Skin epidermis (tissue), 12 donors: ENCODE data around the gene VPS50.

Experiments used
- H3K27ac ChIP-seq, 21 experiments: fragments of 200-600 bp; sonication (generic) in 11 of 21; one replicate each; pipeline ENCODE4 v1.5.0; 2020; ENCODE audit warnings: mild to moderate bottlenecking in 3 of 21, inconsistent platforms in 2 of 21, moderate library complexity in 2 of 21
- H3K4me3 ChIP-seq, 7 experiments: fragments of 200-600 bp; sonication (generic) in 2 of 7; one replicate each; pipeline ENCODE4 v1.5.0; 2020; ENCODE audit warnings: inconsistent platforms in 2 of 7, mild to moderate bottlenecking in 2 of 7, moderate library complexity in 1 of 7

Gene VPS50, protein sequence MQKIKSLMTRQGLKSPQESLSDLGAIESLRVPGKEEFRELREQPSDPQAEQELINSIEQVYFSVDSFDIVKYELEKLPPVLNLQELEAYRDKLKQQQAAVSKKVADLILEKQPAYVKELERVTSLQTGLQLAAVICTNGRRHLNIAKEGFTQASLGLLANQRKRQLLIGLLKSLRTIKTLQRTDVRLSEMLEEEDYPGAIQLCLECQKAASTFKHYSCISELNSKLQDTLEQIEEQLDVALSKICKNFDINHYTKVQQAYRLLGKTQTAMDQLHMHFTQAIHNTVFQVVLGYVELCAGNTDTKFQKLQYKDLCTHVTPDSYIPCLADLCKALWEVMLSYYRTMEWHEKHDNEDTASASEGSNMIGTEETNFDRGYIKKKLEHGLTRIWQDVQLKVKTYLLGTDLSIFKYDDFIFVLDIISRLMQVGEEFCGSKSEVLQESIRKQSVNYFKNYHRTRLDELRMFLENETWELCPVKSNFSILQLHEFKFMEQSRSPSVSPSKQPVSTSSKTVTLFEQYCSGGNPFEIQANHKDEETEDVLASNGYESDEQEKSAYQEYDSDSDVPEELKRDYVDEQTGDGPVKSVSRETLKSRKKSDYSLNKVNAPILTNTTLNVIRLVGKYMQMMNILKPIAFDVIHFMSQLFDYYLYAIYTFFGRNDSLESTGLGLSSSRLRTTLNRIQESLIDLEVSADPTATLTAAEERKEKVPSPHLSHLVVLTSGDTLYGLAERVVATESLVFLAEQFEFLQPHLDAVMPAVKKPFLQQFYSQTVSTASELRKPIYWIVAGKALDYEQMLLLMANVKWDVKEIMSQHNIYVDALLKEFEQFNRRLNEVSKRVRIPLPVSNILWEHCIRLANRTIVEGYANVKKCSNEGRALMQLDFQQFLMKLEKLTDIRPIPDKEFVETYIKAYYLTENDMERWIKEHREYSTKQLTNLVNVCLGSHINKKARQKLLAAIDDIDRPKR

DNA sequence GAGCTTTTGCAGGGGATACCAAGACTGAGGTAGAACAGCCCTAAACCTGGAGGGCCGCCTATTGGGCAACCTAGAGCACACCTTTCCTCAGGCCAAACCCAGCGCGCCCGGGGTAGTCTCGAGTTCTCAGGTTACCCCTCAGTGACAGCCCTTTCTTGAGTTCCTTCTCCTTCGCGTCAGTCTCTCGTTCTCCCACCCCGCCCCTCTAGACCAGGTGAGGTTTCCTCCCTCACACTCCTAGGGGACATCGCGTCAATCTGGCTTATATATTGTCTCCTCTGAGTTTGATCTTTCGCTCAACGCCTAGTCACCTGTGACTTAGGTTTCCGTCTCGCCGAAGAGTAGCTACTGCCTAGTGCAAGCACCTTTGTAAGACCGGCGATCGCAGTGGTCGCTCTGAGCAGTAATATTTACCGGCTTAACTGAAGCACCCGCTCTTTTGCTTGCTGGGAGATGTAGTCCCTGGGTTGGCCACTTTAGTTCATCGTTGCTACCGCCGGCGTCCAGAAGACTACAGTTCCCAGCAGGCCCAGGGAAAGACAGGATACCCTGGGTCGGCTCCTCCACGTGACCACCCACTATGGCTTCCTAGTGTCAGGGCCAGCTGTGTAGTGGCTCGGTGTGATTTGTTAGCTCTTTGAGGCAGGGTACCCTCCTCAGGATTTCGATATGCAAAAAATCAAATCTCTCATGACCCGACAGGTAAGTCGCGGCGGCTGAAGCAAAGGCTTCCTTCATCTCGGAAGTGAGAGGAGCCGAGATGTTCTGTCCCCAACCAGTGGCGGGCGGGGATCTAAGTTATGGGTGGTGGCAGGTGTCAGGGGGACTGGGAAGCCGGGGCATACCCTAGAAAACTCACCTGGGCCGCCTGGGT, at the start of gene VPS50:
Gene VPS50 (plus strand): TSS at position 568 of the 874 bp plus-strand sequence. CDS start 102 bp downstream, at position 670.
- Histone ChIP-seq H3K27ac (peak within 1 kb of the TSS; percentile 26 to 88 (median 80)), H3K4me3 (peak within 1 kb of the TSS; percentile 53 to 85 (median 64))

DNA sequence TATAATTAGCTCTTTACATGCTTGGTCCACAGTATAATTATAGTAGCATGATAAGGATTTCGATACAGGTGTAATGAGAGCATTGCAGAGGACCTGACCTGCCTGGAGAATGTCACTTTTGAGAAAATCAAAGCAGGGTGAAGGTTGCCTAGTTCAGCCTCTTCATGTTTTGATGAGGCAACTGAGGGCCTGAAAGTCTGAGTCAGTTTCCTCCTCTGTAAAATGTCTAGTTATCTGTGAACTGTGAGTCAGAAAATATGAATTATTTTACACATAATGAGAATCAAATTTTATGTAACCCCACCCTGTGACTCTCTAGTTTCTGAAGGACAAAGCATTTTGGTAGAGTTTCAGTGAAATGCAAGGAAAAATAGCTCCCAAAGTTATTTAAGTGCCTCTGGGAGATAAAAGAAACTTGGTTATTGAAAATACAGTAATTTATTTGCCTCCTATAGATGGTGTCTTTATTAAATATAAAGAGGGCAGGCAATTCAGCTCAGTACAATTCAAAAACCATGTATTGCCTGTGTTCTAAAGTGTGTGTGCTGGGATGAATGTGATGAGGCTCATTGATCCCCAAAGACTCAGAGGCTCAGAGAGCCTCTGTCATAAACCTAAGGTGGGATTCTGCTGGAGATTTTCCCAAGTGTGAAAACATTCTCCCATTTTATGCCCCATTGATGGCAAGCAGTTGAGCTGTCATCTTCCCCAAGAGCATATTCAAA, 46.7 kb upstream of the VPS50 start:
- Histone ChIP-seq H3K27ac (no peak overlapping the region), H3K4me3 (no peak overlapping the region)

DNA sequence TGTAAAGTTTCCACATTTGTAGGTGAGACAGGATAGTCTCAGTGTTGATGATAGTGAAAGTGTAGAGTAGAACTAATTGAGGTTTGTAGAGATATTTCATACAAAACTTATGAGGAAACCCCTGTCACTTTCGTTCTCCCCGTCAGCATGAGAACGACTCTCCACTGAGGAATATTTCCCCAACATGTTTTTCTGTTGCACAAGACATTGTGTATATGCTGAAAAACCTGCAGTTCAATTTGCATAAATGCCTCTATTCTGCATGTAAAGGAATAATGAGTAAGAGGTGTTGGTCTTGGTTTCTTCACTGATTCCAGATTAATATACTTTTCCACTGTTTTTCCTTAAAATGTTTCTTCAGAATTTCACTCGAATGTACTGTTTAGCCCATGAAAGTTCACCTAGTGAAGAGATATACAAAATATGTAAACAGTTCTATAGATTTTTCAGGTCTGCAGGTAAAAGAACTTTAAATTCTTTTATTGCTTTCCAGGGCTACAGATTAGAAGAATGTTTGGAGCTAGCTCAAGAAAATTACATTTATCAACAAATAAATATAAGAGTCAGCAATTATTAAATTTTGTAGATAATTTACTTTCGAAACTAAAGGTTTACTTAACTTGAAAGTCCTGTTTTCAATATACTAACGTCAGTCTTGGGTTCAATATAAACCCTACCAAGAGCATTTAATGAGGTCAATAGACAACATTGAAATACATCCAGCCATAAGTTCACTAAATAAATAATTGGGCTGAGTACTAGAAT, 43.1 kb upstream of the VPS50 start:
- H3K27ac ChIP-seq, result no peak overlapping the region

DNA sequence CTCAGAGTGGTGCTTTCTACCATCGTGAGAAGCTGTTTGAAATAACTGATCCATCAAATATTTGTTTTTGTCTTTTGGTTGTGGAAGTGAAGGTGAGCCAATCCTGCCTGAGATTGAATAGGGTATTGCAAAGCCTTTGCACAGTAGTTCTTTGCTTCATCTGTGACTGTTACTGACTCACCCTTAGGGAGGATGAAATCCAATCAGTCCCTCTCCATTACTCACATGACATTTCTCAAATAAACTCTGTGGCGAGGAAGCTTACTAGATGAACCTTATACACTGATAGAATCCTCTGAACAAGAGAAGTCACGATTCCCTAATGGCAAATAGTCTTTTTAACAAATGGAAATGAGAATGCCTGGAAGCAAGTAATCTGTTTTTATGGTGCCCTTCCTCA, 37.8 kb upstream of the VPS50 start:
- no peak overlapping the region for H3K27ac ChIP-seq
- H3K4me3 ChIP-seq, result no peak overlapping the region

More for the DNA sequence above, 43.1 kb upstream of the VPS50 start:
- no peak overlapping the region for H3K4me3 ChIP-seq

DNA sequence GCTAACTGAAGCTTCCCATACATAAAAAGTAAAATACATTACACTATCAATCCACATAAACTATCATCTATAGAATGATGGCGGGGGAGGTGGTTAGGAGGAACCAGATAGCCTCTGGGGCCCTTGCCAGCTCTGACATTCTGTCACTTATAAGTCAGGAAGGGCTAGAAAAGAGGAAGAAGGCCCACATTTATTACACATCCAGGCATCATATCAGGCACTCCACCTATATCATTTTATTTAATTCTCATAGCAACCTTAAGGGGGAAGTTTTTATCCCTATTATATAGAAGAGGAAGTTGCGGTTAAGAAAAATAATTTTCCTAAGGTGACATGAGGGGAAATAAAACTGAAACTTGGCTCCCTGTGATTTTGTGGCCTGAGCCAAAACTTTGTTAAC, 35.8 kb upstream of the VPS50 start:
- no peak overlapping the region for H3K4me3 ChIP-seq
- no peak overlapping the region for H3K27ac ChIP-seq

DNA sequence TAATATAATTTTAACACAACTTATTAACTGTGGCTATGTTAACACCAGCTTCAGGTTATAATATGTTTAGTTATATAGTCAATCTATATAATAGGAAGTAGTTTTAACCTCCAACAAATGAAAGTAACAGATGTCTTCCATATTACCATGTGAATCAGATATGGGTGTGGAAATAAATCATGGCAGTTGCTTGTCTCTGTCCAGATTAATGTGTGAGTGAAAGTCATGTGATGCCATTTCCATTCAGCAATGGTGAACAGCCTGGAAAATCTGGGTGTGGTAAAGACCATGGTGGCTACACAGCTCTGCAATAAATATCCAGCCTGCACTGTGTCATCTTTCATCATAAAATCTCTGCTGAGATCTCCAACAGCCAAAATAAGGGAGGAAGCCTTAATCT, 33.7 kb upstream of the VPS50 start:
- Histone ChIP-seq H3K27ac (no peak overlapping the region), H3K4me3 (no peak overlapping the region)

DNA sequence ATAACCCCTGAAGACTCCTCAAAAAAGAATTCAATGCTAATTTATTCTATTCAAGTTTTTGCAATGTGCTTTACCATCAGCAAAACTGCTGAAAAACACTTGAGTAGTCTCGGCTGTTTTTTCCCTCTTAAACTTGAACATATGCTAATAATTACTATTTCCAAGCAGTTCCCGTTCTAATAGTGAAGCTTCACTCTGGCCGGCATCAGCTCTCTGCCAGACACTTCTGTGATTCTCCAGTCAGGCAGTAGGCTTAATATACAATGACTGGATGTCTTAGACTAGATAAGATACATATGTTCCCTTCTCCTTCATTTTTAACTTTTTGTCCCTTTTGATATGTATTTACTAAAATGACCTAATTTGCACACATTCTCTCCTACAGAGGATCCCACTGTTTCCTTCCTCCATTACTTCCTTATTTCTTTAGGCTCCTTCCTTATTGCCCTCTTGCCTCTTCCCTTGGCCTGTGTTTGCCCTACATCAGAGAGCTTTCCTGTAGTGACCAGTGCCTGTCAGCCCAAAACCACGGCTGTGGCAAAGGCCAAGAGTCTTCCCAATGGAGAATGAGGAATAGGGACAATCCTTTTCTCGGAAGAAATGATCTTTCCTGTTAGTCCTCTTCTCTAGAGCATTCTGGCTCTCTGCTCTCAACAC, 29.4 kb upstream of the VPS50 start:
- no peak overlapping the region for H3K27ac ChIP-seq
- H3K4me3 ChIP-seq, result no peak overlapping the region

DNA sequence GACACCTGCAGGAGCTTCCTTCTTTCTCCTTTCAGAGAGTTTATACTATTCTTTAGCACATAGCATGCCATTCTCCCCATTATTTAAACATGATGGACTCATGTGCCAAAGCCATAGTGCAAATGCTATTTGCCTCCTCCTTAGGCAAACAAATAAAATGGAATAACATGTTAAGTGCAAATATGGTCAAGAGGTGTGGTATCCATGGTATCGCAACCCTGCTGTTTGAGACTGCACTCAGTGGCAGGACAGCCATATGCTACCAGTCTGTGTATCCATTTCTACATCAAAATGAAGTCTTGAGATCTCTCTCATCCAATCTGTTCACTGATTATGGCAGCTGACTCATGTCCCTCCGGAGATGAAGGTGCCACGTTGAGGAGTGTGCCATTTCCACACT, 28.7 kb upstream of the VPS50 start:
- H3K4me3 ChIP-seq, result no peak overlapping the region
- H3K27ac ChIP-seq, result no peak overlapping the region

DNA sequence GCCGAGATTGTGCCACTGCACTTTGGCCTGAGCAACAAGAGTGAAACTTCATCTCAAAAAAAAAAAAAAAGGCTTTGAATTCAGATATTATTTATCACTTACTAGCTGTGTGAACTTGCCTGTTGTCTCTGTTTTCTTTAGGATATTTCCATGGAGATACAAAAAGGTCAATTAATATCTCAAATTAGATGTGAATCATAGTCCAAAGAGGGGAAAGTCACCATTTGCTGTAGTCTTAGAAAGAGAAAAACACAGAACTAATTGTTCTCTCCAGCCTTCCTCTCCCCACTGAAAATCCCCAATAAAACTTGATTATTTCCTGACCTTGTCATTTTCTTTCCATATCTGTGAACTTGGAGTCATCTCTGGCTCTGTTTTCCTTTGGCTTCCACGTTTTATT, 27.1 kb upstream of the VPS50 start:
- no peak overlapping the region for H3K4me3 ChIP-seq

DNA sequence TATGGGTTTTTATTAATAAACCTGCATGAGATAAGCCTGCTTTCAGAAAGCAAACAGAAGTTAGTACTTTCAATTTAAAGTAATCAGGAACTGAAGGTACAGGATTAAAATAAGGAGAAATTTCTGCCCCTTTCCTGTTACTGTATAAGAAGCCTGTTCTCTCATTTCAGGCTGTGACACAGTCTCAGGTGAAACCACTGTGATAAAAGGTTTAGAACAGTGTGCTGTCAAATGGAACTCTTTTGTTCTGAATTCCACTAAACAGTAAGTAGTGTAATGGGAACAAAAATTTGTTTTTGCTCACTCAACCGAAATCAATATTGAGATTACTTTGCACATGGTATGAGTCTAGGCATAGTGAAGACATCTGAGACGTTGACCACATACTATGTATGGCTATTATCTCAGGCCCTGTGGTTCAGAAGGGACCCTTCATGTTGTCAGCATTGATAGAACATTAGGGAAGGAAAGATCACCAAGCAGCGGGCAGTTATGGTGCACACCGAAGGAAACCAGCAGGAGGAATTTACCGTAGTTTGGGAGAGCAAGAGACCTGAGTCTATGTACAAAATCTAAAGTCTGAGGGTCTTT, 20.8 kb upstream of the VPS50 start:
- Histone ChIP-seq H3K27ac (no peak overlapping the region), H3K4me3 (no peak overlapping the region)

More for the DNA sequence above, 27.1 kb upstream of the VPS50 start:
- no peak overlapping the region for H3K27ac ChIP-seq

DNA sequence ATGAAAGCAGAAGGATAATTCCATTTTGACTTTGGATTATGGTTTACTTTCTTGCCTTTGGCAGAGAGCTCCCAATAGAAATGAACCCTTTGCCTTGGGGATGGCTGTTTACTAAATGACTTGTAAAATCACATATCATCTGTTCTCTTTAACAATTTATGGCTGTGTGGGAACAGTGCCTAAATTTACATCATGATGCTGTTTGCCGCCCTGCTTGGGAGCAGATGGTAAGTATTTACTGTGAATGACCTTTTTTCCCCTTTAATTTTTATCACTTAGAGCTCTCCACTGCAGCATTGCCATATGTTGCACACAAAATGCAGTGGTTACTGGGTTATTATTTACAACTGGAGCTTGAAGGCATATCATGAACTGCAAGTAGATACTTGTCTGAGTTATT, 19.3 kb upstream of the VPS50 start:
- Histone ChIP-seq H3K27ac (no peak overlapping the region), H3K4me3 (no peak overlapping the region)

DNA sequence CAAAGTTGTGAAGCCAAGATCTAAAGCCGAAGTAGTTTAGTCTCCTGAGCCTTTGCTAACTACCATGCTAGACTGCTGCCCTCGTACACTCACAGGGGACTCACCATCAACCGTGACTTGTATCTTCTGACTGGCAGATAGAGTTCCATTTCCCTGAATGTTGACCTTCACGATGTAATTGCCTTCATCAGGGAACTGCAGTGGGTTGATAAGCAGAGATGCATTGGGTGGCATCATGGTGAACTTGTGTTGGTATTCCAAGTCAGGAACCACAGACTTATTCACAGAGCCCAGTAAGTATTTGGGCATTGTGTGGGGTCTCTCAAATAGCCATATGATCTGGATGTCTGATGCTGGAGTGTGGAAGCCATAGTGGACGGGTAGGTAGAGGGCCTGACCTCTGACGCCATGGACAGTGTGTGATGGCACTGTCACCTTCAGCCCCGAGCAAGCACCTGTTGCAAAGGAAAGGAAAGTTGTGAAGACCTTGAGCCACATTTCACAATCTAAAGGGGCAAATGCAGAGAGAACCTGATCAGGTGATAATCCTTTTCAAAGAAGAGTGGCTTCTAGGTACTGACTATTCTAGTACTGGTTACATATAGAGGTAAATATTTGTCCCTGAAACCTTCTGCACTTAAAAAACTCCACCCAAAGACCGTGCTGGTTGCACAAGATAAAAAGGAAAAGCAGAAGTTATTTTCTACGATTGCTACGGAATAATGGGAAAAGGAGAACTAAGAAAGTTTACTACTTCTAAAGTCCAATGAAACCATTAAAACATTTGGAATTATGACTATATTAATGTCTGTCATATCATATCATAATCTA, 13.0 kb upstream of the VPS50 start:
- no peak overlapping the region for H3K4me3 ChIP-seq
- H3K27ac ChIP-seq, result no peak overlapping the region

DNA sequence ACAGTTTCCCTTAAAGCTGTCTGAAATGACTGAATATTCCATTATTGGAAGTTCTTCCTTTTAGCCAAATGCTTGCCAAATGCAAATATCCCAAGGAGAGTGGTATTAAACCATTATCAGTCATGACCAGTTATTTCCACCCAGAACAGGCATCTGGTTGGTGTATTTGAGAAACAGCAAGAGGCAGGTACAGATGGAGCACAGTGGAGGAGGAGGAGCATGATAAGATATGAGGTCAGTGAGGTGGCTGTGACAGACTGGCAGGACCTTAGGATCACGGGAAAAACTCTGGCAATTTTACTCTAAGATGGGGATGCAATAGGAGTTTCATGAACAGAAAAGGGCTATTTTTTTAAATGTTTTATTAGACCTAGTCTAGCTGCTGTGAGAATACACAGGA, 12.3 kb upstream of the VPS50 start:
- H3K4me3 ChIP-seq, result no peak overlapping the region
- H3K27ac ChIP-seq, result no peak overlapping the region

DNA sequence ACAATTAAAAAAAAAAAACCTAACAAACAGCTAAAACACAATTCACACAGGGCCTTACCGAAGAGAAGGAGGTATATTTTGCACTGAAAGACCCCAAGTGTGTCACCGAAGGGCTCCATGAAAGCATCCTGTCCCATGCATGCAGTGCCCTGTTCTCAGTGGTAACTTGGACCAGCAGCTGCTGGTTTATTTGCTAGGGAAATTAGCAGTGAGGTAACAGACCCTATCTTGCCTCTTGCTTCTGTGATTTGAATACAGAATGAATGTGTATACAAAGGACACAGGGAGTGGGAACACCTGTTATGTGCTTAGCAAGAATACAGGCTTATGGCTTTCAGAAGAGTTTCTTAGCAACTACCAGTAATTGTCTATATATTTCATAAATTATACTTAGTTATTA, 5.9 kb upstream of the VPS50 start, which contains the start of gene HEPACAM2:
Gene HEPACAM2 (minus strand): TSS at position 160 of the 400 bp plus-strand sequence.
- Histone ChIP-seq H3K27ac (no peak within 1 kb of the TSS), H3K4me3 (no peak within 1 kb of the TSS)

DNA sequence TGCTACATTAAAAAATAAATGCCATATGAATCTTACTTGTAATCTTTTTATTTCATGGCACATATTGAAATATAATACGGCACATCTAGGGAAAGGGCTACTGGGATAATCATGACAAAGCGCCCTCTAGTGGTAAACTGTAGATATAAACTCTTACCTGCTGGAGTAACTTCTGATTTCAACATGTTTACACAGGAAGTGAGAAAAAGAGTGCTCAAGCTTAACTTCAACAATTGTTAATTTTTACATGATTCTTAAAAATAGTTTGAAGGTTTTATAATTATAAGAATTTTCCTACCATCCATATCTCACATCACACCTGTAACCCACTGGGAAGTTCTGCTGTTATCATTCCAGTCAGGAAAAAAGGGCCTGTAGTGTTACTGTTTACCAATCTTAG, 3.9 kb upstream of the VPS50 start:
- Histone ChIP-seq H3K4me3 (no peak overlapping the region), H3K27ac (no peak overlapping the region)

DNA sequence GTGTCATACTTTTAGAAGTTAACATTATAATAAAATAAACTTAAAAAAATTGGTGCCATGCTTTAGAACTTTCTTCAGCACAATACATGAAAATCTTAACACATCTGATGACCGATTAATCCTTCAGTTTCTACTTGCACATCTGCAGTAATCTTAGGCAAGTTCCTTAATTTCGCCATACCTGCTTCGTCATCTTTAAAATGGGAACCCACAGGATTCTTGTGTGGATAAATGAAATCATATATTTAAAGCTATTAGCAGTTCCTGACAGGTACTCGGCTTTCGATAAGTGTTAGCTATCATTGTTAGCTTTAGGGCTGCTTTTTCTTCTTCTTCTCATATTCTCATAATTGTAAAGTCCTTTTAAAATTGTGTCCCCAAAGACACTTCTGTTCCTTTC, 907 bp upstream of the VPS50 start:
- H3K4me3 ChIP-seq, result peak overlapping the region; percentile 53 to 85 (median 64)
- peak overlapping the region in 19 of 21 experiments; percentile 48 to 88 (median 81) for H3K27ac ChIP-seq

DNA sequence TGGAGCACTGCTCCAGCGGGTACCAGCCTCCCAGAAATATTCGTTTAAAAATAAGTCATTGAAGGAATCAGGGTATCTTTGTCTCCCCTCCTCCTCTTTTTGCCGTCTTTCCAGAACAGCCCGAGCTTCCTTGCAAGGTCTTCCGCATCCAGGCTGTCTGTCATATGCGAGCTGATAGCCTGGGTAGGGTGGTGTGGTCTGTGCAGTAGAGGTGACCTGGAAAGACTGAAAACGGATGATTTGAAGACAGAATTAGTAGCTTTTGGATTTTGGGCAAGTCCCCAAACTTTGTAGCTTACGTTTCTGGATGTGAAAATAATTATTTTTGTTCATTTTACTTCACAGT, 480 bp downstream of the VPS50 start:
- Histone ChIP-seq H3K4me3 (peak overlapping the region; percentile 53 to 85 (median 64)), H3K27ac (peak overlapping the region in 18 of 21 experiments; percentile 28 to 88 (median 80))
